GM18502 (cell line): Measurements from ENCODE around the gene KCNK13.
"Not testable (repeated sequence)": the region's sequence is repeated elsewhere in the genome, so short reads cannot be mapped to it uniquely, and the experiment has no call there.

Experiments
- ATAC-seq: cut with Tn5 transposase; IDR thresholded peaks from one replicate; pipeline ENCODE4 v1.9.1; 2021; ENCODE audit warnings: mild to moderate bottlenecking; ENCODE audit not compliant: unreplicated experiment, poor library complexity

KCNK13 gene

DNA sequence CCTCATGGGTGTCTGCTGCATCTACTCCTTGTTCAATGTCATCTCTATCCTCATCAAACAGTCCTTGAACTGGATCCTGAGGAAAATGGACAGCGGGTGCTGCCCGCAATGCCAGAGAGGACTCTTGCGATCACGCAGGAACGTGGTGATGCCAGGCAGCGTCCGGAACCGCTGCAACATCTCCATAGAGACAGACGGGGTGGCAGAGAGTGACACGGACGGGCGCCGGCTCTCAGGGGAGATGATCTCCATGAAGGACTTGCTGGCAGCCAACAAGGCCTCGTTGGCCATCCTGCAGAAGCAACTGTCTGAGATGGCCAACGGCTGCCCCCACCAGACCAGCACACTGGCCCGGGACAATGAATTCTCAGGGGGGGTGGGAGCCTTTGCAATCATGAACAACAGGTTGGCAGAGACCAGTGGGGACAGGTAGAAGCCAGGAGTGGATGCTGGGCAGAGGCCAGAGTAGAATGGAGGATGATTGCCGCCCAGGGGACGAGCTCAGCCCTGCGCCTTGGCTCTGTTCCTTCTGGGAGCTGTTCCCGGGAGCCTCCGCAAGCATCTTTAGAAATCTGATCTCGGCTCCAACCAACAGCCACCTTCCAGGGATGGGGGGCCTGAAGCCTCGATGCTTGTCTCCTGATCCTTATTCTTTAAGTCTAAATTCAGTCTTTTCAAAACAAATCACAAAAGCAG is 122.9 kb downstream of the KCNK13 start:
- no peak for ATAC-seq

DNA sequence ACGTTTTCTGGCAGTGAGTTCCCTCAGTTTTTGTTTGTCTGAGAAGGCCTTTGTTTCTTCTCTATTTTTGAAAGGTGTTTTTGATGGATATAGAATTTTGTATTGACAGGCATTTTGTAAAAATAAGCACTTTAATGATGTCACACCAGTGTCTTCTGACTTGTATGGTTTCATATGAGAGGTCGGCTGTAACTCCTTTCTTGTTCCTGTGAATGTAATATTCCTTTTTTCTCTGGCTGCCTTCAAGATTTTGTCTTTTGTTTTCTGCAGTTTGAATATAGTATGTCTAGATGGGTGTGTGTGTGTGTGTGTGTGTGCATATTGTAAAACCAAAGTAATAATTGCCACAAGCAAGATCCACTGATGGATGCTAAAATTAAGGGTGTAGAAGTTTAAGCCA is 126.8 kb downstream of the KCNK13 start:
- ATAC-seq = no peak

DNA sequence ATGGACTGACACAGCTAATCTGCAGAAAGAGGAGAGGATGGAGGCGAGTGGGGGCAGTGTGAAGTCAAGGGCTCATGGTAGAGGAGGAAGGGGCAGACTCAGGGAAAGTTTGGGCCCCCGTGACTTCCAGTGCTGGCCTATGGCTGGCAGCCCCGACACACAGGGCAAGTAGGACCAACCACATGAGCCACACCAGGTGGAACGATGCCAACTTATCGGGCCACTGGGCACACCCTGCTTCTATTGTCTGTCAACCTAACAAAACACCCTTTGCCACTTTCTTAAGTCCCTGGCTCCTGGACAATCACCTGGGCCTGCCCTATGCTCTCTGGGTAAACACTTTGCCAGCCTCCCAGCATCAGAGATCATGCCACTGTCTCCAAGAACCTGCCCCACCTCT is 129.4 kb downstream of the KCNK13 start:
- no peak for ATAC-seq

DNA sequence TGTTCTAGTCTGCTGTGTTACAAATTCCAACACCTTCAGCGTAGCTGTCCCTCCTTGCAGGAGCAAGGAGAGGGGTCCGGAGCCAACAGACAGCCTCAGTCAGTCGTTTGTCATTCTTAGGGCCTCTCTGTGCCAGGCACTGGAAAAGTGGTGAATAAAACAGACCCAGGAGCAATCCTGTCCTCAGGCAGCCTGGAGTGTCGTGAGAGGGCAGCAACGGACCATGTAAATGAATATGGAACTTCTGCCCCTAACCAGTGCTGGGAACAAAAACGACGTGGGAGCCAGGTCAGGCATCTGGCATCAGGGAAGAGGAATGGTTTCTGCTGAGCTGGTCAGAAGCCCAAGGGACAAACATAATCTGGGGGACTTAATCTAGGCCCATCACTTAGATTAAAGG is 129.8 kb downstream of the KCNK13 start:
- ATAC-seq = no peak

DNA sequence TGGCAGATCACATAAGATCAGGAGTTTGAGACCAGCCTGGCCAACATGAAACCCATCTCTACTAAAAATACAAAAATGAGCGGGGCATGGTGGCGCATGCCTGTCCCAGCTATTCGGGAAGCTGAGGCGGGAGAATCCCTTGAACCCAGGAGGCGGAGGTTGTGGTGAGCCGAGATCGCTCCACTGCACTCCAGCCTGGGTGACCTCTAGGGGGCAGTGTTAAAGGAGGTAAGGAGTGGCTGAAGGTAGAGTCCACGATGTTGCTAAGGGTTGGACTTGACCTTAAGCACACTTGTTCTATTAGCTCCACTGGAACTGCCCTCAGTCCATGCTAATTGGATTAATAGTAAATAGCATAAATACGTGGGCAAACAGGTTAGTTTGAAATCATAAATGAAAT is 132.1 kb downstream of the KCNK13 start:
- ATAC-seq = no peak

DNA sequence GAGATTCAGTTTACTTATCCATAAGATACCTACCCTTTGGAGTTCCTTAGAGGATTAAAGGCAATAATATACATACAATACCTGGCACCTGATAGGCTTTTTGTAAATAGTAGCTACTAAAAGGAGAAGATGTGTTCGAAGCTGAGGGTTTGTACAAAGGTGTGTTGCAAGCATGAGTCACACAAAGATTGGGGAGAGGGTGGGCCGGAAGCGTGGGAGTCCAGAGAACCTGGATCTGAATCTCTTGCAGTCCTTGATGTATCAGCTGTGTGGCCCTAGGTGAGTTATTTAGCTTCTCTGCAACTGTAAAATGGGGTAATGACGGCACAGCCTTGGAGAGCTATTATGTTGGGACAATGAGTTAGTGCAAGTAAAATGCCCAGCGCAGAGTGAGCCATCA is 132.9 kb downstream of the KCNK13 start:
- no peak for ATAC-seq

DNA sequence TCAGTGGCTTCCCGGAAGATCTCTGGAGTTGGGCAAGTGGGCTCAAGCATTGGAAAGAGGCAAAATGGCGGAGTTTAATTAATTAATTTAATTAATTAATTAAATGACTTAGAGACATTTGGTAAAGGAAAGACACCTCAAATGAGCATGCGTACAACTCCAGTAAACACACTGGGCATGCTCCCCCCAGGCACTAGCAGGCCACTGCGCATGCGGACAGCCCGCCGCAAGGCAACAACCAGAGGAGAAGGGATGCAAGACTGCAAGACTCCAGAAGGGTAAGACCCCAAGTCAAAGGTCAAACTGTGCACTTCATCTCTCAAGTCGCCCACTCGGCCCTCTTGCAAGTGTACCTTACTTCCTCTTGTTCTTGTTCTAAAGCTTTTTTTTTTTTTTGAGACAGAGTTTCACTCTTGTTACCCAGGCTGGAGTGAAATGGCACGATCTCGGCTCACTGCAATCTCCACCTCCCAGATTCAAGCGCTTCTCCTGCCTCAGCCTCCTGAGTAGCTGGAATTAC is 136.8 kb downstream of the KCNK13 start:
- no peak for ATAC-seq

DNA sequence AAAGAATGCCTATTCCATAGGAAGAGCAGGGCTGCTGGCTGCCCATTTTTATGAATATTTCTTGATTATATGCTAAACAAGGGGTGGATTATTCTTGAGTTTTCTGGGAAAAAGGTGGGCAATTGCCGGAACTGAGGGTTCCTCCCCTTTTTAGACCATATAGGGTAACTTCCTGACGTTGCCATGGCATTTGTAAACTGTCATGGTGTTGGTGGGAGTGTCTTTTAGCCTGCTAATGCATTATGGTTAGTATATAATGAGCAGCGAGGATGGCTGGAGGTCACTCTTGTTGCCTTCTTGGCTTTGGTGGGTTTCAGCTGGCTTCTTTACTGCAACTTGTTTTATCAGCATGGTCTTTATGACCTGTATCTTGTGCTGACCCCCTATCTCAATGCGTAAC is 138.8 kb downstream of the KCNK13 start:
- not testable (repeated sequence) for ATAC-seq

DNA sequence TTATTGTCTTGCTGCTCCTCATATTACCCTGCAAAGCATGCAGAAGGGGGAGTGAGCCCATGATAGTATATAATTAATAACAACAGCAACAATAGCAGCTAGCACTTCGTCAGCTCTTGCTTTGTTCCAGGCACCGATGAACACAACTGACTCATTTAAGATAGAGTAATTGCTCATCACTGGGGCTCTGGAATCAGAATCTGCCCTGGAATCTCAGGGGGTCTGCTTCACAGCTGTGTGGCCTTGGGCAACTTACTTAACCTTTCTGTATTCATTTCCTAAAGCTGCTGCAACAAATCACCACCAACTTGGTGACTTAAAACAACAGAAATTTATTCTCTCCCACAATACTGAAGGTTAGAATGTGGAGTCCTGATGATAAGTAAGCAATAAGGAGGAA is 139.6 kb downstream of the KCNK13 start:
- ATAC-seq = no peak

DNA sequence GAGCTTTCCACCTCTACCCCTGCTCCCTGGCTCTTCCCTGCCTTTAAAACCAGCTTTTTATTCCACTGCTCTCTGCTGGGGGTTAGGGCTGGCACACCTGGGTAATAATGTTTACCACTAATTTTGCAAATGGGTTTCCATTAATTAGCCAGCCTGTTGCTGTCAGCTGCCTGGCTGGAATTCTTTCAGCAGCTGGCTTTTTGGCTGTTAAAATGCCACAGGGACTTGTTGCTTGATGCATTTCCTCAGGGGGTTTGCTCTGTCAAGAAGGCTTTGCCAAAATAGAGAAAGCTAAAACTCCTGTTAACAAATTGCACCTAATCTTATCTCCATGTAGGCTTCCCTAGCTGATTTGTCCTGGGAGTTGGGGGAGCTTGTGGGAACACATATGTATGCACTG is 142.7 kb downstream of the KCNK13 start:
- no peak for ATAC-seq

DNA sequence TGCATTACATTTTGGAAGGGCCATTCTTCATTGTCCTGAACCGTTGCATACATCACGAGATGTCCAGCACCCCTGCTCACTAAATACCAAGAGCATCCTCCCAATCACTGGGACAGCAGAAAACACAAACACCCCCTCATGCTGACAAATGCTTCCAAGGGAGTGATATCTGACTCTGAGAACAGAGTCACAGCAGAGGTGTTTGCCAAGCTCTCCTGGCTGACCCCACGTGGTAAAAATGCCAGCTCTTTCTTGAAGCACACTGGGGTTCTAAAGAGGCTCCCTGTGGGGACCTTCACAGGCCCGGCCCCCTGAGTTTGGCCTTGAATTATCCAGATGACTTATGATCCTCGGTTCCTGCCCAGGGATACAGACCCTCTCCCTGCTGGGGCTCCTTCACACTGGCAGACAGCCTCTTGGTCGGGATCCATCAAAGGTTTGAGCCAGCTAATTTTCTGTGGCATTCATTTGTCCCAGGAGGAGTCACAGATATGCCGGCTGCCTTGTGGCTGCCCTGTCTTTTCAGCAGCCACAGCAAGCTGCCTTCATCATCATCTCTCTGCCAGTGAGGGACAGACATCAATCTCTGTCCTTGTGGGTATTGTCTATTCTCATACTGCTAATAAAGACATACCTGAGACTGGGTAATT is 151.4 kb downstream of the KCNK13 start:
- no peak for ATAC-seq

DNA sequence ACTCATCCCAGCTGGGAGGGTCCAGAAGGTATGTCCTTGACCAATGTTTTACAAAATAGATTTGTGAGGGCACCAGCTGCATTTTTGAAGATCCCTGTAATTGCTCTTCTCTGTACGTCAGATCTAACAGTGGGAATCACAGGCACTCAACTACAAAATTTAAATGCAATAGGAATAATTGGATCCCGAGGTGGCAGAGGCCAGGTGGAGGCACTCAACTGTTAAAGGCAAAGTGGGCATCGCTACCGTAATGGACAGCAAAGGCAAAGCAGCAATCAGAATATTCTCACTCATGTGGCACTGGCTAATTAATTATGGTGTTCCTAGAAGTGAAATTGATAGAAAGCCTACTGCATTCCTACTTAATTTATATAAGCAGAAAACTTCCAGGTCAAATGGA is 166.7 kb downstream of the KCNK13 start:
- ATAC-seq = no peak

DNA sequence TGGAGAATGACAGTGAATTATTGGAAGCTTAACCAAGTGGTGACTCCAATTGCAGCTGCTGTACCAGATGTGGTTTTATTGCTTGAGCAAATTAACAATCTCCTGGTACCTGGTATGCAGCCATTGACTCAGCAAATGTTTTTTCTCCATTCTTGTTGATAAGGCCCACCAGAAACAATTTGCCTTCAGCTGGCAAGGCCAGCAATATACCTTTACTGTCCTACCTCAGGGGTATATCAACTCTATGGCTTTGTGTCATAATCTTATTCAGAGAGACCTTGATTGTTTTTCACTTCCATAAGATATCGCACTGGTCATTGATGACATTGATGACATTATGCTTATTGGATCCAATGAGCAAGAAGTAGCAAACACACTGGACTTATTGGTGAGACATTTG is 168.1 kb downstream of the KCNK13 start:
- ATAC-seq = not testable (repeated sequence)
